SU-DHL-6 (cell line): Measurements from ENCODE around the gene ZNF319.

Source experiments
- CTCF ChIP-seq: fragments of 200-600 bp; sonication (generic); IDR thresholded peaks from one replicate; pipeline ENCODE4 v1.5.1; 2017; ENCODE audit warnings: antibody characterized with exemption, mild to moderate bottlenecking, low read length, moderate library complexity; ENCODE audit not compliant: insufficient read depth, poor library complexity, severe bottlenecking
- EZH2phosphoT487 ChIP-seq: fragments of 200-600 bp; sonication (generic), shearing (Covaris generic); conservative IDR thresholded peaks from 2 replicates; pipeline ENCODE4 v1.6.1; 2018; ENCODE audit warnings: mild to moderate bottlenecking, antibody characterized with exemption, low read length, moderate library complexity, mixed read lengths

DNA sequence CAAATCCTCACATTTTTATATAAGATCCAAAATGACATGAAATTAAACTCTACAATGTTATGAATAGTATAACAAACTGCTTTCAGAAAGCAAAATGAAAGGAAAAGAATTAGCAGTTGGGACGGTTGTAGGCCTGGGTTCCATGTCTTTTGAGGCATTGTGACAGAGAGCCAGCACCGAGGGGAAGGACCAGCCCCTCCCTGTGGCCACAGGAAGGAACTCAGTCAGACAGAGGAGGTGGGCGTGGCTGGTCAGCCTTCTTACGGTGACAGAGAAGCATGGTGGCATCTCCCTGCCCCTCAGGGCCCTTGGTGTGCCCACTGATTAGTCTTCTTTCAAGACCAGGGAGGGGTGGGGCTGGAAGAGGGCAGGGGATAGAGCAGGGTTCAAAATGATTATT is 5.7 kb downstream of the ZNF319 start:
- TF ChIP-seq CTCF: no peak
- no peak for TF ChIP-seq EZH2phosphoT487
